HG02588 (cell line): ENCODE results near the gene CCDC43.
"Not testable (repeated sequence)": the region's sequence is repeated elsewhere in the genome, so short reads cannot be mapped to it uniquely, and the experiment has no call there.

Experiments
- ATAC-seq: cut with Tn5 transposase; IDR thresholded peaks from one replicate; pipeline ENCODE4 v1.9.1; 2021; ENCODE audit warnings: mild to moderate bottlenecking, moderate library complexity; ENCODE audit not compliant: unreplicated experiment

CCDC43 gene

GRCh38 chr17:44689477-44690217, at the start of gene CCDC43:
Gene CCDC43, minus strand, starts transcription at chr17:44689776. Its CDS starts 23 bp downstream, at chr17:44689753.
- ATAC-seq, result peak; percentile 77

- no peak for ATAC-seq
Observed at GRCh38 chr17:44738214-44738906, 48.8 kb upstream of the CCDC43 start.

- no peak for ATAC-seq
Observed at GRCh38 chr17:44736551-44737240, 47.1 kb upstream of the CCDC43 start.

- no peak for ATAC-seq
Observed at GRCh38 chr17:44734272-44734671, 44.7 kb upstream of the CCDC43 start.

GRCh38 chr17:44733753-44734152, 44.2 kb upstream of the CCDC43 start:
- ATAC-seq, result no peak

GRCh38 chr17:44726121-44726520, 36.5 kb upstream of the CCDC43 start:
- ATAC-seq, result not testable (repeated sequence)

GRCh38 chr17:44722254-44722653, 32.7 kb upstream of the CCDC43 start:
- ATAC-seq, result no peak

- no peak for ATAC-seq
Observed at GRCh38 chr17:44719444-44719843, 29.9 kb upstream of the CCDC43 start.

GRCh38 chr17:44708401-44709263, 19.1 kb upstream of the CCDC43 start, which contains the start of gene DBF4B:
Gene DBF4B, plus strand, starts transcription at chr17:44708665. Its CDS starts 156 bp downstream, at chr17:44708821.
- peak; percentile 53 for ATAC-seq

GRCh38 chr17:44707755-44708400, 18.3 kb upstream of the CCDC43 start:
- ATAC-seq, result no peak

GRCh38 chr17:44700288-44700687, 10.7 kb upstream of the CCDC43 start:
- ATAC-seq, result not testable (repeated sequence)

- ATAC-seq, result no peak
Observed at GRCh38 chr17:44693609-44694008, 4.0 kb upstream of the CCDC43 start.

GRCh38 chr17:44690746-44691306, 1.2 kb upstream of the CCDC43 start:
- ATAC-seq, result not testable (repeated sequence)

GRCh38 chr17:44688675-44689476, 700 bp downstream of the CCDC43 start:
- peak; percentile 14 for ATAC-seq

- ATAC-seq, result no peak
Observed at GRCh38 chr17:44688200-44688599, 1.4 kb downstream of the CCDC43 start.

- ATAC-seq, result no peak
Observed at GRCh38 chr17:44687756-44688155, 1.8 kb downstream of the CCDC43 start.

GRCh38 chr17:44683303-44683702, 6.3 kb downstream of the CCDC43 start:
- not testable (repeated sequence) for ATAC-seq

GRCh38 chr17:44677136-44677535, 12.4 kb downstream of the CCDC43 start:
- no peak for ATAC-seq

GRCh38 chr17:44673893-44674292, 15.7 kb downstream of the CCDC43 start:
- ATAC-seq, result no peak
